GM12801 (cell line): Measurements from ENCODE around the gene CHN2.

ENCODE experiments used
- TF ChIP-seq, protein P1 (sequence below): IDR thresholded peaks from one replicate; pipeline ENCODE4 v1.5.1; 2011; ENCODE audit warnings: control low read depth; ENCODE audit not compliant: insufficient read length; ENCODE audit errors: extremely low read depth

Gene CHN2

DNA sequence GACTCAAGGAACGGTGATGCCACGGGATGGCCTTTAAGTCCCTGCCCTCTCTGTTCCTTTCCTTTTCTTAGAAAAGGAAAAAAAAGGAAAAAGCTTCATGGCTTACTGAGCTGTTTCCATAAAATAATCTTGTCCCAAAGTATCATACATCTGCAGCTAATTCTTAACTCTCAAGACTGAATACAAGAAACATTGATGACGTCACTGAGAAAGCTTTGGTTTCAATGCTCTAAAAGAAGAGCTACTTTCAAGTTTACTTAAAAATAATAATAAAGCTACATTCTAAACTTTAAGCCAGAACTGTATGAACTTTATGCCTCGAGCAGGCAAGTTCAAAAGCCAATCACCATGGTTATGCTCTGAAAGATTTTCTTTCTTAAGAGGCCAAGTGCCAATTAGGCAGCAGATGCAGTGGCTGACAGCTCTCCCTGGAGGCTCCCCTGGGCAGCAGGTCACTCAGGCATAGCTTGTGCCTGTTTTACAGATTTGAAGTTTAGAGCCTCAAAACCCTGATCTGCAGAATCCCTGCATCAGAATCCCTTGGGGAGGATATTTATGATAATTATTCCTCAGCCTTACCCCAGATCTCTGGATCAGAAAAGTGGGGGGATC is 165.0 kb downstream of the CHN2 start:
- TF ChIP-seq, protein P1, sequence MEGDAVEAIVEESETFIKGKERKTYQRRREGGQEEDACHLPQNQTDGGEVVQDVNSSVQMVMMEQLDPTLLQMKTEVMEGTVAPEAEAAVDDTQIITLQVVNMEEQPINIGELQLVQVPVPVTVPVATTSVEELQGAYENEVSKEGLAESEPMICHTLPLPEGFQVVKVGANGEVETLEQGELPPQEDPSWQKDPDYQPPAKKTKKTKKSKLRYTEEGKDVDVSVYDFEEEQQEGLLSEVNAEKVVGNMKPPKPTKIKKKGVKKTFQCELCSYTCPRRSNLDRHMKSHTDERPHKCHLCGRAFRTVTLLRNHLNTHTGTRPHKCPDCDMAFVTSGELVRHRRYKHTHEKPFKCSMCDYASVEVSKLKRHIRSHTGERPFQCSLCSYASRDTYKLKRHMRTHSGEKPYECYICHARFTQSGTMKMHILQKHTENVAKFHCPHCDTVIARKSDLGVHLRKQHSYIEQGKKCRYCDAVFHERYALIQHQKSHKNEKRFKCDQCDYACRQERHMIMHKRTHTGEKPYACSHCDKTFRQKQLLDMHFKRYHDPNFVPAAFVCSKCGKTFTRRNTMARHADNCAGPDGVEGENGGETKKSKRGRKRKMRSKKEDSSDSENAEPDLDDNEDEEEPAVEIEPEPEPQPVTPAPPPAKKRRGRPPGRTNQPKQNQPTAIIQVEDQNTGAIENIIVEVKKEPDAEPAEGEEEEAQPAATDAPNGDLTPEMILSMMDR = no peak

DNA sequence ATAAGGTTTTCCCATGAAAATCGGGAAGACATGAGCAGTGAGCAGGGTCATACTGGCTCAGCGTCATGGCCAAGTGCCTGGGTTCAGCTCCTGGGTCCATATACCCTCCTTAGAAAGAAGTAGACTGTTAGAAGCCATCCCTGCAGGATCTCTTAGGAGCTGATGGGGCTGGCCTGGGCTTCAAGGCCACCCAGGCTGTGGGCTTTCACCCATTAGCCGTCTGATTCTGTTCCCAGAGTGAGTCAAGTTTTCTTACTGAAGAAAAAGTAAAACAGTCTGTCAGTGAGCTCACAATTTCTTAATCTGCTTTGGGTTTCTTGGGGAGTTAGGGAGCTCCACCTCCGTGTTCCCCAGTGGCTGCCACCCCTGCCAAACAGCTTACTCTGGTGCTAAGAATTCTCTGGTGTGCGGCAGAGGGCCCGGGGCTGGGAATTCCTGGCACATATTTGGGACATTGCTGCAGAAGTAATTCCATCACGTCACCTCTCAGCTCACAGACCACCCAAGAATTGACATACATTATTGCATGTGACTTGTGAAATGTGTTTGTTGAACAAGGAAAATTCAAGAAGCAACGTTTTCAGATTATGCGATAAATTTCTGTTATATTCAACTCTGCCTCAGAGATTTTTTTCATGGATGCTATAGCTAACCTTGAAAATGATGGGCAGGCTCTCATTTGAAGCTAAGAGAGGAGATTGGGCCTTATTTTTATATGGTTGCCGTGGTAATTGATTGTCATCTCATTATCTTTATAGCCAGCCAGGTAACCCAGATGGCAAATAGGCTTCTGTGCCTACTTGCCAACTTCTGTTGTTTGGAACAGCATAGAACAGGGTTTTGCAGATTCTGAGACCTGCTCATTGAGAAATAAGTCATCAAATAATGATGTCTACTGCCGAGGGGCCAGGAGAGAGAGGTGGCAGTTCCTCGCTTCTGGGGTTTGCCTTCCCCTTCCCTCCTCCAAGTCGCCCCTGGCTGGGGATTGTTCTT is 166.4 kb downstream of the CHN2 start:
- TF ChIP-seq, protein P1 = no peak

DNA sequence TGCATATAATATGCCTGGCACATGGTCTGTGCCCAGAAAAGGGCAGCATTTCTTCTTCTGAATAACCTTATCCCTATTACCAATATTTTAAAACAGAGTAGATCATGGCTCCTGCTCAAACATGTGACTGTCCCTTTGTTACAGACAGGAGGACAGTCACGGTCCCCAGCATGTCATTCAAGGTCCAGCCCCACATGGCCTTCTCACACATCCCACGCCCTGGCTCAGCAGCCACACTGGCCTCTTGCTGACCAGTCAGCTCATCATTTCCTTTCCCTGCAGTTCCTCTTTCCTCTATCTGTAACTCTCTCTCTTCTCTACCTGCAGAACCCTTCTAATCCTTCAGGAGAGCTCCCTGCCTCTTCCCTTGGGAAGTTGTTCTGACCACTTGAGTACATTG is 167.8 kb downstream of the CHN2 start:
- TF ChIP-seq, protein P1 = no peak

DNA sequence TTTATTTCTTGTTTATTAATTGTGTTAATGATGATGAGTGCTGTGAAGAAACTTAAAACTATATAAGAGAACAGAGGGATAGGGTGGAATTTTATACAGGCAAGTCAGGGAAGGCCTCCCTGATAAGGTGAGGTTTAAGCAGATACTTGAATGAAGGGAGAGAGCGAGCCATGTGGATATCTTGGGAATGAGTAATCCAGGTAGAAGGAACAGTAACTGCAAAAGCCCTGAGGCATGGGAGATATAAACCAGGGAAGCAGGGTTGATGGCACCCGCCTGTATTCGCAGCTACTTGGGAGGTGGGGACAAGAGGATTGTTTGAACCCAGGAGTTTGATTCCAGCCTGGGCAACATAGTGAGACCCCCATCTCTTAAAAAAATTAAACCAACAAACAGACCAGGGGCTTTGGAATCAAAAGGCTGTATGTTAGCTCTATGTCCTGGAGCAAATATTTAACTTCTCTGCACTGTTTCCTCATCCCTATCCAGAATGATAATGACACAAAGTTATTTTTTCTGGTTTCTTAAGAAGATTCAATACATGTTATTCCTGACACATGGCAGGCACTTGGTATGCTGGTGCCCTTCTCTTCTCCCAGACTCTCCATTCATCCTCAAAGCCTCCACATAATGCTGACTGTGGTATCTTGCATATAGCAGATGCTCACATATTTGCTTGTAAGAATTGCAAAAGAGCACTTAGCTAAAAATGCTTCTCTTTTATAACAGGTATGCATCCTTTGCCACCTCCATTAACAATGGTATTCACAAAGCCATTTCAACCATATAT is 169.3 kb downstream of the CHN2 start:
- TF ChIP-seq, protein P1 = no peak

DNA sequence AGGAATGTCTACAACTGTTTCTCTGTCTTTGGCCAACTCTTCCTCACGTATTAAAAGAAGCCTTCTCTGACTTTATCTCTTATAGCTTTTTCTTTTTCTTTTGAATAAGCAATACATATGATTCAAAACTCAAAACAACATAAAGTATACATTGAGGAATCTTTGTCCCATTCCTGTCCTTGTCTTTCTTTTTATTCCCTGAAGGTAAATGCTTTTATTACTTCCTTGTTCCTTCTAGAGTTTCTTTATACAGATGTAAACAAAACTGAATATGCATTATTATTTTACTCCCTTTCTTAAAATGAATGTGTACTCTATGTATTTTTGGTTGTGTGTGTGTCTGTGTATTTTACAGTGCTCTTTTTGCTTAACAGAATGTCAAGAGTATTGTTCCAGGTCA is 170.1 kb downstream of the CHN2 start:
- TF ChIP-seq, protein P1 = no peak

DNA sequence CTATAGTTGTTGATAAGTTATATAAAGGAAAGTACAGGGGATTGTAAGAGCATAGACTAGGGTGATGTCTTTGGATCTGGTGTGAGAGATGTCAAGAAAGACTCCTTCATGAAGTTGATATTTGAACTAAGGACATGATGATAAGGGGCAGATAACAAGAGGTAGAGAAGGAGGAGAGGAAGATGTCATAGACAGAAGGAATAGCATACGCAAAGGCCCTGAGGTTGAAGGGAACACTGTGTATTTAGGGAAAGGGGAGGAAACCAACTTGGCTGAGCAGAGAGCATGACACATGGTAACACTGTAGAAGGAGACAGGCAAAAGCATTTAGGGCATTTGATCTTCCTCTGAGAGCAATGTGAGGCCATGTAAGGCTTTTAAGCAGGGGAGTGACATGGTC is 170.8 kb downstream of the CHN2 start:
- TF ChIP-seq, protein P1 = no peak

DNA sequence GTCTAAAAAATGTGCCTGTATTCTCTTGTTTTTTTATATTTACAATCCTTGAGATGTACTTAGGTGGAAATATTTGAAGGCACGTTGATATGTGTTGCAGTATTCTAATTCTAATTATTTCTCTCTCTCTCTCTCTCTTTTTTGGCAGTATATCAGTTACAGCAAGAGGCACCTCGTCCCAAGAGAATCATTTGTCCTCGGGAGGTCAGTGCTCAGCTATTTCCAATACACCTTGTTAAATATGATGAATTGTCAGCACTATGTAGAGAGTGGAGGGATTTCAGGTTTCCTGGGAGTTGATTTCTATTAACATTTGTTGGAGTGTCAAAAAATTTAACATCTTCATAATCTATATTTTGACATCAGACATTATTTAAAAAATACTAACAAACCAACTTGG is 173.2 kb downstream of the CHN2 start:
- TF ChIP-seq, protein P1 = no peak
